ENCODE results near the gene GIT2.

The GIT2 gene

GRCh38 chr12:109968801-109969200 is 27.4 kb downstream of the GIT2 start:
- no peak for DNase-seq (ENCODE audit: low spot score)

- no peak for DNase-seq (ENCODE audit: low spot score)
These were observed 28.1 kb downstream of the GIT2 start for GRCh38 chr12:109968032-109968420.

- DNase-seq (ENCODE audit: low spot score), result no peak
These were observed 28.7 kb downstream of the GIT2 start for GRCh38 chr12:109967383-109968031.

- no peak for DNase-seq (ENCODE audit: low spot score)
These were observed 29.6 kb downstream of the GIT2 start for GRCh38 chr12:109966546-109966945.

GRCh38 chr12:109963743-109964429 is 32.3 kb downstream of the GIT2 start:
- no peak for DNase-seq (ENCODE audit: low spot score)

- no peak for DNase-seq (ENCODE audit: low spot score)
These were observed 32.8 kb downstream of the GIT2 start for GRCh38 chr12:109963330-109963729.

GRCh38 chr12:109962398-109962797 is 33.8 kb downstream of the GIT2 start:
- DNase-seq (ENCODE audit: low spot score), result no peak

GRCh38 chr12:109961612-109962011 is 34.6 kb downstream of the GIT2 start:
- DNase-seq (ENCODE audit: low spot score), result no peak

GRCh38 chr12:109961201-109961600 is 35.0 kb downstream of the GIT2 start:
- DNase-seq (ENCODE audit: low spot score), result no peak

GRCh38 chr12:109959411-109960093 is 36.6 kb downstream of the GIT2 start:
- no peak for DNase-seq (ENCODE audit: low spot score)

GRCh38 chr12:109958374-109958773 is 37.8 kb downstream of the GIT2 start:
- no peak for DNase-seq (ENCODE audit: low spot score)

- DNase-seq (ENCODE audit: low spot score), result no peak
These were observed 42.5 kb downstream of the GIT2 start for GRCh38 chr12:109953656-109954055.

GRCh38 chr12:109952873-109953272 is 43.3 kb downstream of the GIT2 start:
- DNase-seq (ENCODE audit: low spot score), result no peak

- no peak for DNase-seq (ENCODE audit: low spot score)
These were observed 43.9 kb downstream of the GIT2 start for GRCh38 chr12:109952160-109952858.

GRCh38 chr12:109951751-109952150 is 44.4 kb downstream of the GIT2 start:
- no peak for DNase-seq (ENCODE audit: low spot score)

GRCh38 chr12:109951136-109951535 is 45.0 kb downstream of the GIT2 start:
- DNase-seq (ENCODE audit: low spot score), result no peak

GRCh38 chr12:109950625-109951024 is 45.5 kb downstream of the GIT2 start:
- DNase-seq (ENCODE audit: low spot score), result no peak

- no peak for DNase-seq (ENCODE audit: low spot score)
These were observed 47.1 kb downstream of the GIT2 start for GRCh38 chr12:109949089-109949488.

GRCh38 chr12:109948368-109948767 is 47.8 kb downstream of the GIT2 start:
- DNase-seq (ENCODE audit: low spot score), result no peak

GRCh38 chr12:109947521-109947920 is 48.6 kb downstream of the GIT2 start:
- DNase-seq (ENCODE audit: low spot score), result no peak

- DNase-seq (ENCODE audit: low spot score), result no peak
These were observed 49.3 kb downstream of the GIT2 start for GRCh38 chr12:109946913-109947312.

- no peak for DNase-seq (ENCODE audit: low spot score)
These were observed 49.7 kb downstream of the GIT2 start for GRCh38 chr12:109946505-109946904.
